K562 (cell line): ENCODE measurements around the gene GABRG2. TPM values are rescaled to one million over a fixed set of nuclear protein-coding genes. Genes with fewer than 3 reads are reported as not detected.

Experiments
- ATAC-seq: fragments of 200-7000 bp; cut with Tn5 transposase; 3 replicates; pipeline ENCODE4 v1.9.1; 2020; ENCODE audit warnings: moderate library complexity
- BruUV-seq: library from RNA; stranded (reverse); fragments of 400-500 nt; replicated peaks from 2 replicates; lab custom pipeline; 2021; lab: Mats Ljungman, UMichigan
- CTCF ChIA-PET: fragments of 300-600 bp; formaldehyde crosslinking; extraction: SDS; loops from one replicate; lab custom pipeline; 2021; ENCODE audit warnings: low intra/inter-chr PET ratio; lab: Yijun Ruan, JAX
- POLR2A ChIA-PET: fragments of 300-600, 350-650 bp; sonication (Branson Sonifier 250); formaldehyde crosslinking; extraction: SDS; loops from one replicate; lab custom pipeline; 2021; ENCODE audit warnings: antibody characterized with exemption, inconsistent platforms; lab: Yijun Ruan, JAX
- DNase-seq, 4 experiments: peaks; one replicate each; pipeline versions ENCODE4 v3.0.0 to v3.0.0-alpha.2; 2011 to 2018; ENCODE audit warnings: low spot score in 3 of 4, mixed read lengths in 3 of 4; ENCODE audit errors: extremely low read depth in 1 of 4
- FAIRE-seq: peaks from 2 replicates; lab custom pipeline; 2011; peaks lifted over from hg19 to GRCh38; lab: Jason Lieb, UNC
- H2AFZ ChIP-seq: 2 replicates; pipeline ENCODE4 v1.6.0; 2011; ENCODE audit warnings: low read depth, low read length, control low read depth, inconsistent platforms
- H3K27ac ChIP-seq: fragments of 200-600 bp; 3 replicates; pipeline ENCODE4 v1.8.0; 2011; ENCODE audit warnings: low read depth, mild to moderate bottlenecking, control low read depth, inconsistent platforms, low read length, moderate library complexity, mixed read lengths; ENCODE audit errors: extremely low read depth
- H3K27me3 ChIP-seq, 2 experiments: fragments of 300-600 bp in 1 of 2; 2 replicates in 1 of 2; 3 replicates in 1 of 2; pipeline versions ENCODE4 v1.6.0 to v1.8.0; 2011; ENCODE audit warnings: inconsistent platforms in 2 of 2, low read length in 2 of 2, mild to moderate bottlenecking in 1 of 2, mixed read lengths in 1 of 2, moderate library complexity in 1 of 2; ENCODE audit not compliant: control insufficient read depth in 2 of 2, insufficient read depth in 2 of 2
- H3K36me3 ChIP-seq: fragments of 300-600 bp; 3 replicates; pipeline ENCODE4 v1.8.0; 2011; ENCODE audit warnings: mild to moderate bottlenecking, low read length, inconsistent platforms; ENCODE audit not compliant: control insufficient read depth, insufficient read depth
- H3K4me1 ChIP-seq, 2 experiments: fragments of 200-600 bp in 1 of 2; replicated peaks in 1 of 2; 2 replicates in 1 of 2; 3 replicates in 1 of 2; pipeline versions ENCODE4 v1.5.1 to v1.8.0; 2011; ENCODE audit warnings: inconsistent platforms in 2 of 2, low read length in 2 of 2, mild to moderate bottlenecking in 1 of 2, mixed read lengths in 1 of 2, moderate library complexity in 1 of 2; ENCODE audit not compliant: control insufficient read depth in 2 of 2, insufficient read depth in 2 of 2
- H3K4me2 ChIP-seq: 2 replicates; pipeline ENCODE4 v1.6.1; 2011; ENCODE audit warnings: low read length, control low read depth, inconsistent platforms, mixed read lengths; ENCODE audit not compliant: insufficient read depth
- H3K4me3 ChIP-seq: fragments of 200-600 bp; sonication (generic), shearing (Covaris generic); 2 replicates; pipeline ENCODE4 v1.5.1; 2016; ENCODE audit warnings: control low read depth, inconsistent platforms
- H3K79me2 ChIP-seq: fragments of 200-600 bp; 3 replicates; pipeline ENCODE4 v1.8.0; 2011; ENCODE audit warnings: low read length, inconsistent platforms; ENCODE audit not compliant: control insufficient read depth, insufficient read depth
- H3K9ac ChIP-seq, 2 experiments: 2 replicates each; pipeline versions ENCODE4 v1.6.0 to v1.6.1; 2011; ENCODE audit warnings: low read depth in 2 of 2, low read length in 2 of 2, control low read depth in 1 of 2, inconsistent platforms in 1 of 2, mild to moderate bottlenecking in 1 of 2, mixed read lengths in 1 of 2; ENCODE audit not compliant: insufficient read depth in 1 of 2
- H3K9me1 ChIP-seq: one replicate; pipeline ENCODE4 v1.6.0; 2011; ENCODE audit warnings: inconsistent platforms, mild to moderate bottlenecking, low read length, moderate library complexity; ENCODE audit not compliant: control insufficient read depth, insufficient read depth
- H3K9me3 ChIP-seq: replicated peaks from 2 replicates; pipeline ENCODE4 v1.5.1; 2011; ENCODE audit warnings: low read depth, low read length, inconsistent platforms; ENCODE audit not compliant: control insufficient read depth, insufficient read depth
- H4K20me1 ChIP-seq: replicated peaks from 2 replicates; pipeline ENCODE4 v1.6.1; 2011; ENCODE audit warnings: low read length, inconsistent platforms, mixed read lengths; ENCODE audit not compliant: control insufficient read depth, insufficient read depth
- ASH1L ChIP-seq: fragments of 450-650 bp; IDR thresholded peaks from 2 replicates; pipeline ENCODE4 v1.6.1; 2018; ENCODE audit warnings: borderline replicate concordance, mild to moderate bottlenecking, low read depth; ENCODE audit not compliant: partially characterized antibody
- EZH2 ChIP-seq: IDR thresholded peaks from 2 replicates; pipeline ENCODE4 v1.6.1; 2012; ENCODE audit warnings: low read depth, mild to moderate bottlenecking, inconsistent platforms, low read length, borderline replicate concordance
- KHSRP ChIP-seq: fragments of 450-650 bp; IDR thresholded peaks from 2 replicates; pipeline ENCODE4 v1.6.1; 2017
- NCOA4 ChIP-seq: fragments of 450-650 bp; IDR thresholded peaks from 2 replicates; pipeline ENCODE4 v1.6.1; 2018; ENCODE audit warnings: mild to moderate bottlenecking; ENCODE audit not compliant: partially characterized antibody
- RBM14 ChIP-seq: fragments of 200-400 bp; formaldehyde crosslinking; IDR thresholded peaks from 2 replicates; pipeline ENCODE4 v1.6.1; 2018; ENCODE audit warnings: low read depth, mild to moderate bottlenecking, low read length, moderate library complexity, borderline replicate concordance; ENCODE audit not compliant: insufficient read depth
- RUNX1 ChIP-seq: sonication (generic); IDR thresholded peaks from 2 replicates; pipeline ENCODE4 v1.6.1; 2016; ENCODE audit warnings: antibody characterized with exemption, low read depth
- SP2 ChIP-seq: IDR thresholded peaks from 2 replicates; pipeline ENCODE4 v1.6.1; 2011; ENCODE audit warnings: mild to moderate bottlenecking, low read depth, low read length, moderate library complexity; ENCODE audit not compliant: poor library complexity, severe bottlenecking; ENCODE audit errors: extremely low read depth
- THRAP3 ChIP-seq: fragments of 450-650 bp; IDR thresholded peaks from 2 replicates; pipeline ENCODE4 v1.6.1; 2016; ENCODE audit warnings: mild to moderate bottlenecking, inconsistent platforms, borderline replicate concordance
- ZBTB2 ChIP-seq: fragments of 450-650 bp; IDR thresholded peaks from 2 replicates; pipeline ENCODE4 v1.6.1; 2016; ENCODE audit warnings: antibody characterized with exemption
- ZBTB8A ChIP-seq: fragments of 450-650 bp; IDR thresholded peaks from 2 replicates; pipeline ENCODE4 v1.6.1; 2018; ENCODE audit warnings: mild to moderate bottlenecking, moderate library complexity; ENCODE audit not compliant: partially characterized antibody
- ZNF280A ChIP-seq: fragments of 450-650 bp; IDR thresholded peaks from 2 replicates; pipeline ENCODE4 v1.6.1; 2018; ENCODE audit warnings: mild to moderate bottlenecking, low read depth; ENCODE audit not compliant: partially characterized antibody
- WGBS: fragments of 100-300 bp; shearing (Covaris generic); methylation state at CpG from one replicate; pipeline ENCODE4 v1.1.6; 2016; ENCODE audit warnings: low coverage, mixed read lengths; ENCODE audit not compliant: insufficient coverage; ENCODE audit errors: missing lambda C conversion rate; 5-methylcytosine and 5-hydroxymethylcytosine counted together
- in situ Hi-C: fragments of 300-500 bp; cut with MboI; formaldehyde crosslinking; loops from 4 replicates; pipeline ENCODE4 v1.15.0; 2018; ENCODE audit warnings: inconsistent platforms, mixed read lengths
- intact Hi-C: fragments of 100-400 bp; cut with micrococcal nuclease; formaldehyde crosslinking; loops from 2 replicates; pipeline ENCODE4 v1.14.2; 2022
- polyA plus RNA-seq, 8 experiments: library from polyadenylated mRNA; depleted of rRNA in 4 of 8; stranded (reverse) in 5 of 8; unstranded in 3 of 8; fragments of >200 nt; fragmentation: Nextera tagmentation in 2 of 8; fragmentation: Illumina TruSeq in 1 of 8; extraction: Ambion mirVana in 2 of 8; extraction: Trizol in 1 of 8; gene quantifications; 2 replicates each; pipeline versions ENCODE4 v1.2.1 to v1.2.3, GENCODE V29; 2011 to 2014; ENCODE audit warnings: inconsistent platforms in 1 of 8, missing spikeins in 1 of 8
- total RNA-seq, 7 experiments: library from RNA; depleted of rRNA in 6 of 7; stranded (reverse); fragments of >200 nt in 6 of 7; fragmentation: Illumina TruSeq in 2 of 7; extraction: Trizol in 2 of 7; gene quantifications; 2 replicates each; pipeline versions ENCODE4 v1.2.1 to v1.2.3, GENCODE V29; 2011 to 2021; ENCODE audit warnings: low replicate concordance in 1 of 7
- TF ChIP-seq, protein P1 (sequence below): fragments of 450-650 bp; formaldehyde crosslinking; IDR thresholded peaks from 2 replicates; pipeline ENCODE4 v1.4.0; 2020; ENCODE audit warnings: mild to moderate bottlenecking, moderate library complexity
- TF ChIP-seq, protein P2 (sequence below), 2 experiments: fragments of 450-650 bp in 1 of 2; IDR thresholded peaks; 2 replicates each; pipeline ENCODE4 v1.6.1; 2011 to 2017; ENCODE audit warnings: low read depth in 2 of 2, antibody characterized with exemption in 1 of 2, borderline replicate concordance in 1 of 2, low read length in 1 of 2, mild to moderate bottlenecking in 1 of 2, mixed read lengths in 1 of 2; ENCODE audit not compliant: control insufficient read depth in 1 of 2

Gene GABRG2
- total and polyA plus RNA-seq, 9 of the 15 experiments (the other 6 are each of a cell fraction or from before 2014, with no cell fraction given) = 0.03 to 1.2 (median 0.30) TPM; not detected in 3

DNA sequence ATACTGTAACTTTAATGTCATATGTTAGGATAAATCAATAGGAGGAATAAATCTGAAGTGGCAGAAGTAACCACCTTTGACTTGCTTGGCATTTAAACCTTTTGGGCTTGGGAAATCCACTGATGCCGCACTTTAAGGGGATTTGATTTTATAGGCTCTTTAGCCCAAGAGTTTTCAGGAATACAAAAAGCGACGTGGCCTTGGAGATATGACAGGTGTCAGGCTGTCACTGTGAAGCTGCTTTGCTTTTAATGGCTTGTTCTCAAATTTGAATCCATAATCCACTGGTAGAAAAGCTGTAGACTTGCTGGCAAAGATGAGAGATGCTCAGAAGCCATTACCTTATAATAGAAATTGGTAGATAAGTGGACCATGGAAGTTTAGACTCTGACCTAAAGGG is 71.6 kb downstream of the GABRG2 start:
- POLR2A ChIA-PET = no interaction called here
- TF ChIP-seq ZBTB2 (no peak), ZBTB8A (no peak), NCOA4 (no peak), ZNF280A (no peak), RUNX1 (no peak), ASH1L (no peak), THRAP3 (no peak), SP2 (no peak), KHSRP (no peak), RBM14 (no peak), EZH2 (no peak)
- TF ChIP-seq, protein P1, sequence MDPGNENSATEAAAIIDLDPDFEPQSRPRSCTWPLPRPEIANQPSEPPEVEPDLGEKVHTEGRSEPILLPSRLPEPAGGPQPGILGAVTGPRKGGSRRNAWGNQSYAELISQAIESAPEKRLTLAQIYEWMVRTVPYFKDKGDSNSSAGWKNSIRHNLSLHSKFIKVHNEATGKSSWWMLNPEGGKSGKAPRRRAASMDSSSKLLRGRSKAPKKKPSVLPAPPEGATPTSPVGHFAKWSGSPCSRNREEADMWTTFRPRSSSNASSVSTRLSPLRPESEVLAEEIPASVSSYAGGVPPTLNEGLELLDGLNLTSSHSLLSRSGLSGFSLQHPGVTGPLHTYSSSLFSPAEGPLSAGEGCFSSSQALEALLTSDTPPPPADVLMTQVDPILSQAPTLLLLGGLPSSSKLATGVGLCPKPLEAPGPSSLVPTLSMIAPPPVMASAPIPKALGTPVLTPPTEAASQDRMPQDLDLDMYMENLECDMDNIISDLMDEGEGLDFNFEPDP (CRISPR knock-in tag) = no peak
- TF ChIP-seq, protein P2, sequence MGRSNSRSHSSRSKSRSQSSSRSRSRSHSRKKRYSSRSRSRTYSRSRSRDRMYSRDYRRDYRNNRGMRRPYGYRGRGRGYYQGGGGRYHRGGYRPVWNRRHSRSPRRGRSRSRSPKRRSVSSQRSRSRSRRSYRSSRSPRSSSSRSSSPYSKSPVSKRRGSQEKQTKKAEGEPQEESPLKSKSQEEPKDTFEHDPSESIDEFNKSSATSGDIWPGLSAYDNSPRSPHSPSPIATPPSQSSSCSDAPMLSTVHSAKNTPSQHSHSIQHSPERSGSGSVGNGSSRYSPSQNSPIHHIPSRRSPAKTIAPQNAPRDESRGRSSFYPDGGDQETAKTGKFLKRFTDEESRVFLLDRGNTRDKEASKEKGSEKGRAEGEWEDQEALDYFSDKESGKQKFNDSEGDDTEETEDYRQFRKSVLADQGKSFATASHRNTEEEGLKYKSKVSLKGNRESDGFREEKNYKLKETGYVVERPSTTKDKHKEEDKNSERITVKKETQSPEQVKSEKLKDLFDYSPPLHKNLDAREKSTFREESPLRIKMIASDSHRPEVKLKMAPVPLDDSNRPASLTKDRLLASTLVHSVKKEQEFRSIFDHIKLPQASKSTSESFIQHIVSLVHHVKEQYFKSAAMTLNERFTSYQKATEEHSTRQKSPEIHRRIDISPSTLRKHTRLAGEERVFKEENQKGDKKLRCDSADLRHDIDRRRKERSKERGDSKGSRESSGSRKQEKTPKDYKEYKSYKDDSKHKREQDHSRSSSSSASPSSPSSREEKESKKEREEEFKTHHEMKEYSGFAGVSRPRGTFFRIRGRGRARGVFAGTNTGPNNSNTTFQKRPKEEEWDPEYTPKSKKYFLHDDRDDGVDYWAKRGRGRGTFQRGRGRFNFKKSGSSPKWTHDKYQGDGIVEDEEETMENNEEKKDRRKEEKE (IDR thresholded peaks at IDR 0.05; ENCODE audit: borderline replicate concordance in 1 of 2, control insufficient read depth in 1 of 2, low read depth in 2 of 2, low read length in 1 of 2) = no peak

More for the DNA sequence above, 71.6 kb downstream of the GABRG2 start:
- 2% methylated on average over 3 of the region's 3 CpGs for WGBS
- Histone ChIP-seq H3K4me3 (no peak overlapping the region), H3K27me3 (no peaks in the 10 kb centered on the region), H3K4me1 (no peaks in the 10 kb centered on the region), H3K9me3 (no peaks in the 10 kb centered on the region), H3K9me1 (no peaks in the 10 kb centered on the region), H3K36me3 (no peaks in the 10 kb centered on the region), H3K79me2 (no peaks in the 10 kb centered on the region), H3K4me2 (no peak overlapping the region), H2AFZ (no peak overlapping the region), H4K20me1 (no peaks in the 10 kb centered on the region), H3K27ac (no peak overlapping the region), H3K9ac (no peak overlapping the region)
- CTCF ChIA-PET = no interaction called here
- BruUV-seq = no TSS peak
- in situ Hi-C loops = no loop called here
- intact Hi-C loops = no loop called here
- FAIRE-seq (no peak), DNase-seq (no peak), ATAC-seq (no peak)
